ENCODE measurements around the gene CTXN2.

The CTXN2 gene

GRCh38 chr15:48225771-48226170 lies 34.3 kb downstream of the CTXN2 start:
- Histone ChIP-seq H3K4me3 (ENCODE audit: low read length) (no peak overlapping the region), H3K36me3 (ENCODE audit: control insufficient read depth, low read depth, low read length) (no peaks in the 10 kb centered on the region), H3K27ac (ENCODE audit: low read length) (no peak overlapping the region), H3K27me3 (ENCODE audit: control insufficient read depth, insufficient read depth, low read length) (no peaks in the 10 kb centered on the region), H3K9me3 (ENCODE audit: control insufficient read depth, low read depth, low read length) (no peaks in the 10 kb centered on the region), H3K4me1 (ENCODE audit: control insufficient read depth, low read depth, low read length) (no peaks in the 10 kb centered on the region), H3K9ac (ENCODE audit: low read length) (no peak overlapping the region)

- Histone ChIP-seq H3K27ac (ENCODE audit: low read length) (no peak overlapping the region), H3K9ac (ENCODE audit: low read length) (no peak overlapping the region), H3K4me3 (ENCODE audit: low read length) (no peak overlapping the region), H3K27me3 (ENCODE audit: control insufficient read depth, insufficient read depth, low read length) (no peaks in the 10 kb centered on the region), H3K4me1 (ENCODE audit: control insufficient read depth, low read depth, low read length) (no peaks in the 10 kb centered on the region), H3K36me3 (ENCODE audit: control insufficient read depth, low read depth, low read length) (no peaks in the 10 kb centered on the region), H3K9me3 (ENCODE audit: control insufficient read depth, low read depth, low read length) (no peaks in the 10 kb centered on the region)
Measured at GRCh38 chr15:48230498-48230897, 39.0 kb downstream of the CTXN2 start.

GRCh38 chr15:48233246-48233645 lies 41.8 kb downstream of the CTXN2 start:
- H3K4me3 ChIP-seq (ENCODE audit: low read length), result no peak overlapping the region
- no peaks in the 10 kb centered on the region for H3K9me3 ChIP-seq (ENCODE audit: control insufficient read depth, low read depth, low read length)
- H3K4me1 ChIP-seq (ENCODE audit: control insufficient read depth, low read depth, low read length), result no peaks in the 10 kb centered on the region
- H3K27ac ChIP-seq (ENCODE audit: low read length), result no peak overlapping the region
- H3K27me3 ChIP-seq (ENCODE audit: control insufficient read depth, insufficient read depth, low read length), result no peaks in the 10 kb centered on the region
- no peaks in the 10 kb centered on the region for H3K36me3 ChIP-seq (ENCODE audit: control insufficient read depth, low read depth, low read length)
- no peak overlapping the region for H3K9ac ChIP-seq (ENCODE audit: low read length)

GRCh38 chr15:48239334-48239733 lies 47.9 kb downstream of the CTXN2 start:
- no peak overlapping the region for H3K4me3 ChIP-seq (ENCODE audit: low read length)
- no peaks in the 10 kb centered on the region for H3K9me3 ChIP-seq (ENCODE audit: control insufficient read depth, low read depth, low read length)
- no peak overlapping the region for H3K9ac ChIP-seq (ENCODE audit: low read length)
- no peaks in the 10 kb centered on the region for H3K36me3 ChIP-seq (ENCODE audit: control insufficient read depth, low read depth, low read length)
- H3K27me3 ChIP-seq (ENCODE audit: control insufficient read depth, insufficient read depth, low read length), result no peaks in the 10 kb centered on the region
- H3K4me1 ChIP-seq (ENCODE audit: control insufficient read depth, low read depth, low read length), result no peaks in the 10 kb centered on the region
- no peak overlapping the region for H3K27ac ChIP-seq (ENCODE audit: low read length)

GRCh38 chr15:48242015-48242414 lies 50.5 kb downstream of the CTXN2 start:
- Histone ChIP-seq H3K36me3 (ENCODE audit: control insufficient read depth, low read depth, low read length) (no peaks in the 10 kb centered on the region), H3K4me3 (ENCODE audit: low read length) (no peak overlapping the region), H3K27me3 (ENCODE audit: control insufficient read depth, insufficient read depth, low read length) (no peaks in the 10 kb centered on the region), H3K4me1 (ENCODE audit: control insufficient read depth, low read depth, low read length) (no peaks in the 10 kb centered on the region), H3K9ac (ENCODE audit: low read length) (no peak overlapping the region), H3K27ac (ENCODE audit: low read length) (no peak overlapping the region), H3K9me3 (ENCODE audit: control insufficient read depth, low read depth, low read length) (no peaks in the 10 kb centered on the region)

- H3K27ac ChIP-seq (ENCODE audit: low read length), result no peak overlapping the region
- no peaks in the 10 kb centered on the region for H3K9me3 ChIP-seq (ENCODE audit: control insufficient read depth, low read depth, low read length)
- H3K27me3 ChIP-seq (ENCODE audit: control insufficient read depth, insufficient read depth, low read length), result no peaks in the 10 kb centered on the region
- H3K4me1 ChIP-seq (ENCODE audit: control insufficient read depth, low read depth, low read length), result no peaks in the 10 kb centered on the region
- no peak overlapping the region for H3K4me3 ChIP-seq (ENCODE audit: low read length)
- no peak overlapping the region for H3K9ac ChIP-seq (ENCODE audit: low read length)
- no peaks in the 10 kb centered on the region for H3K36me3 ChIP-seq (ENCODE audit: control insufficient read depth, low read depth, low read length)
Measured at GRCh38 chr15:48242535-48242934, 51.1 kb downstream of the CTXN2 start.

GRCh38 chr15:48244921-48245320 lies 53.5 kb downstream of the CTXN2 start:
- Histone ChIP-seq H3K9ac (ENCODE audit: low read length) (no peak overlapping the region), H3K9me3 (ENCODE audit: control insufficient read depth, low read depth, low read length) (no peaks in the 10 kb centered on the region), H3K36me3 (ENCODE audit: control insufficient read depth, low read depth, low read length) (no peaks in the 10 kb centered on the region), H3K27me3 (ENCODE audit: control insufficient read depth, insufficient read depth, low read length) (no peaks in the 10 kb centered on the region), H3K4me1 (ENCODE audit: control insufficient read depth, low read depth, low read length) (no peaks in the 10 kb centered on the region), H3K27ac (ENCODE audit: low read length) (no peak overlapping the region), H3K4me3 (ENCODE audit: low read length) (no peak overlapping the region)

- Histone ChIP-seq H3K4me1 (ENCODE audit: control insufficient read depth, low read depth, low read length) (peaks cover 3% of the 10 kb centered on the region), H3K9me3 (ENCODE audit: control insufficient read depth, low read depth, low read length) (no peaks in the 10 kb centered on the region), H3K36me3 (ENCODE audit: control insufficient read depth, low read depth, low read length) (no peaks in the 10 kb centered on the region), H3K9ac (ENCODE audit: low read length) (no peak overlapping the region), H3K27me3 (ENCODE audit: control insufficient read depth, insufficient read depth, low read length) (no peaks in the 10 kb centered on the region), H3K27ac (ENCODE audit: low read length) (no peak overlapping the region), H3K4me3 (ENCODE audit: low read length) (no peak overlapping the region)
Measured at GRCh38 chr15:48248414-48248813, 56.9 kb downstream of the CTXN2 start.

- Histone ChIP-seq H3K27me3 (ENCODE audit: control insufficient read depth, insufficient read depth, low read length) (no peaks in the 10 kb centered on the region), H3K9me3 (ENCODE audit: control insufficient read depth, low read depth, low read length) (no peaks in the 10 kb centered on the region), H3K4me1 (ENCODE audit: control insufficient read depth, low read depth, low read length) (peaks cover 3% of the 10 kb centered on the region), H3K27ac (ENCODE audit: low read length) (no peak overlapping the region), H3K36me3 (ENCODE audit: control insufficient read depth, low read depth, low read length) (no peaks in the 10 kb centered on the region), H3K9ac (ENCODE audit: low read length) (no peak overlapping the region), H3K4me3 (ENCODE audit: low read length) (no peak overlapping the region)
Measured at GRCh38 chr15:48250640-48251076, 59.2 kb downstream of the CTXN2 start.

GRCh38 chr15:48253172-48253571 lies 61.7 kb downstream of the CTXN2 start:
- H3K36me3 ChIP-seq (ENCODE audit: control insufficient read depth, low read depth, low read length), result no peaks in the 10 kb centered on the region
- no peaks in the 10 kb centered on the region for H3K27me3 ChIP-seq (ENCODE audit: control insufficient read depth, insufficient read depth, low read length)
- H3K27ac ChIP-seq (ENCODE audit: low read length), result no peak overlapping the region
- no peaks in the 10 kb centered on the region for H3K9me3 ChIP-seq (ENCODE audit: control insufficient read depth, low read depth, low read length)
- no peak overlapping the region for H3K9ac ChIP-seq (ENCODE audit: low read length)
- H3K4me1 ChIP-seq (ENCODE audit: control insufficient read depth, low read depth, low read length), result peaks cover 3% of the 10 kb centered on the region
- no peak overlapping the region for H3K4me3 ChIP-seq (ENCODE audit: low read length)
